HCT116 (cell line): ENCODE measurements around the gene OGFOD2. TPM values are rescaled to one million over a fixed set of nuclear protein-coding genes. Genes with fewer than 3 reads are reported as not detected.

Source experiments
- ATAC-seq: fragments of 200-7000 bp; cut with Tn5 transposase; 2 replicates; pipeline ENCODE4 v1.9.1; 2020; ENCODE audit warnings: mild to moderate bottlenecking, moderate library complexity
- BruUV-seq: library from RNA; stranded (reverse); fragments of 400-500 nt; replicated peaks from 2 replicates; lab custom pipeline; 2021; lab: Mats Ljungman, UMichigan
- CTCF ChIA-PET: fragments of 300-600 bp; sonication (Branson Sonifier 250); formaldehyde crosslinking; loops from one replicate; lab custom pipeline; 2021; ENCODE audit warnings: antibody characterized with exemption; lab: Charles Lee
- POLR2A ChIA-PET: fragments of 300-600, 350-600 bp; sonication (Branson Sonifier 250); formaldehyde crosslinking; loops from one replicate; lab custom pipeline; 2021; ENCODE audit warnings: antibody characterized with exemption; lab: Charles Lee
- RAD21 ChIA-PET, 2 experiments: fragments of 300-600 bp; sonication (Branson Sonifier 250); formaldehyde crosslinking; loops; one replicate each; lab custom pipeline; 2023; ENCODE audit warnings: low total read pairs in 2 of 2; ENCODE audit not compliant: uncharacterized antibody in 2 of 2, unreplicated experiment in 2 of 2, low non-redundant PET in 1 of 2; lab: Charles Lee
- DNase-seq: peaks from one replicate; pipeline ENCODE4 v3.0.0-alpha.2; 2010; ENCODE audit warnings: low read depth, low spot score
- H2AFZ ChIP-seq: fragments of 200-600 bp; shearing (Covaris generic), sonication (generic); 2 replicates; pipeline ENCODE4 v1.6.1; 2017; ENCODE audit warnings: low read depth, mixed run types, mixed read lengths, antibody characterized with exemption, low read length; ENCODE audit not compliant: poor library complexity, severe bottlenecking
- H3K27ac ChIP-seq: 2 replicates; pipeline ENCODE4 v1.5.1; 2012; ENCODE audit warnings: low read depth, low read length
- H3K27me3 ChIP-seq: fragments of 200-600 bp; sonication (generic); 2 replicates; pipeline ENCODE4 v1.6.1; 2016; ENCODE audit warnings: mixed run types, low read length, mixed read lengths; ENCODE audit not compliant: insufficient read depth
- H3K36me3 ChIP-seq, 2 experiments: fragments of 200-500 bp in 1 of 2; fragments of 200-600 bp in 1 of 2; sonication (Bioruptor generic) in 1 of 2; sonication (generic) in 1 of 2; 2 replicates each; pipeline versions ENCODE4 v1.5.1 to v1.6.1; 2014 to 2016; ENCODE audit warnings: low read length in 2 of 2, inconsistent platforms in 1 of 2, mixed read lengths in 1 of 2, mixed run types in 1 of 2; ENCODE audit not compliant: insufficient read depth in 2 of 2, control insufficient read depth in 1 of 2
- H3K4me1 ChIP-seq, 2 experiments: fragments of 200-600 bp in 1 of 2; sonication (generic) in 1 of 2; 2 replicates each; pipeline versions ENCODE4 v1.5.1 to v1.6.1; 2012 to 2017; ENCODE audit warnings: low read length in 2 of 2, inconsistent platforms in 1 of 2, mild to moderate bottlenecking in 1 of 2, mixed read lengths in 1 of 2, mixed run types in 1 of 2, moderate library complexity in 1 of 2; ENCODE audit not compliant: insufficient read depth in 2 of 2, control insufficient read depth in 1 of 2
- H3K4me2 ChIP-seq: fragments of 200-600 bp; sonication (generic); 2 replicates; pipeline ENCODE4 v1.6.1; 2017; ENCODE audit warnings: mixed run types, low read length, mixed read lengths
- H3K4me3 ChIP-seq, 2 experiments: fragments of 200-600 bp in 1 of 2; sonication (generic) in 1 of 2; replicated peaks in 1 of 2; 2 replicates each; pipeline ENCODE4 v1.5.1; 2011 to 2016; ENCODE audit warnings: low read length in 2 of 2, control low read depth in 1 of 2, low read depth in 1 of 2, mild to moderate bottlenecking in 1 of 2, mixed read lengths in 1 of 2, mixed run types in 1 of 2
- H3K79me2 ChIP-seq: fragments of 200-600 bp; sonication (generic); 2 replicates; pipeline ENCODE4 v1.6.1; 2017; ENCODE audit warnings: mild to moderate bottlenecking, mixed run types, low read length, moderate library complexity, mixed read lengths; ENCODE audit not compliant: insufficient read depth
- H3K9ac ChIP-seq: fragments of 200-600 bp; sonication (generic); 2 replicates; pipeline ENCODE4 v1.6.1; 2016; ENCODE audit warnings: low read length, mixed read lengths
- H3K9me2 ChIP-seq: fragments of 200-600 bp; sonication (generic), shearing (Covaris generic); 2 replicates; pipeline ENCODE4 v1.6.1; 2017; ENCODE audit warnings: mixed run types, mild to moderate bottlenecking, moderate library complexity; ENCODE audit not compliant: insufficient read depth
- H3K9me3 ChIP-seq, 2 experiments: fragments of 200-500 bp in 1 of 2; fragments of 200-600 bp in 1 of 2; sonication (Bioruptor generic) in 1 of 2; sonication (generic) in 1 of 2; 2 replicates each; pipeline ENCODE4 v1.6.1; 2014 to 2017; ENCODE audit warnings: low read length in 2 of 2, mixed read lengths in 2 of 2, inconsistent platforms in 1 of 2, low read depth in 1 of 2, mild to moderate bottlenecking in 1 of 2, mixed run types in 1 of 2, moderate library complexity in 1 of 2; ENCODE audit not compliant: control insufficient read depth in 1 of 2, insufficient read depth in 1 of 2
- H4K20me1 ChIP-seq: fragments of 200-600 bp; sonication (generic), shearing (Covaris generic); 2 replicates; pipeline ENCODE4 v1.6.1; 2017; ENCODE audit warnings: mixed run types, mild to moderate bottlenecking, moderate library complexity; ENCODE audit not compliant: insufficient read depth
- CEBPB ChIP-seq: IDR thresholded peaks from 2 replicates; pipeline ENCODE4 v1.6.1; 2012; ENCODE audit warnings: low read depth
- EGR1 ChIP-seq: IDR thresholded peaks from 2 replicates; pipeline ENCODE4 v1.6.1; 2012; ENCODE audit warnings: low read depth
- ELF1 ChIP-seq: IDR thresholded peaks from 2 replicates; pipeline ENCODE4 v1.6.1; 2012; ENCODE audit warnings: low read depth, borderline replicate concordance
- EZH2 ChIP-seq: fragments of 200-600 bp; sonication (generic); IDR thresholded peaks from 2 replicates; pipeline ENCODE4 v1.6.1; 2017; ENCODE audit warnings: antibody characterized with exemption, mixed run types
- POLR2AphosphoS5 ChIP-seq: IDR thresholded peaks from 2 replicates; pipeline ENCODE4 v1.6.1; 2011; ENCODE audit warnings: mild to moderate bottlenecking, low read depth, low read length, moderate library complexity
- SIN3A ChIP-seq: IDR thresholded peaks from 2 replicates; pipeline ENCODE4 v1.6.1; 2012; ENCODE audit warnings: low read depth
- ZFX ChIP-seq: fragments of 450-650 bp; IDR thresholded peaks from 2 replicates; pipeline ENCODE4 v1.6.1; 2017
- intact Hi-C: fragments of 100-400 bp; cut with micrococcal nuclease; formaldehyde crosslinking; loops from 2 replicates; pipeline ENCODE4 v1.10.0; 2022
- total RNA-seq: library from RNA; stranded (reverse); gene quantifications from one replicate; pipeline ENCODE4 v1.2.1, GENCODE V29; 2021; ENCODE audit not compliant: unreplicated experiment
- TF ChIP-seq, protein P1 (sequence below): IDR thresholded peaks from 2 replicates; pipeline ENCODE4 v1.6.1; 2011; ENCODE audit warnings: mild to moderate bottlenecking, low read length, moderate library complexity; ENCODE audit not compliant: insufficient replicate concordance; ENCODE audit errors: extremely low read depth
- TF ChIP-seq, protein P2 (sequence below), 3 experiments: fragments of 200-600 bp in 1 of 3; sonication (generic) in 1 of 3; IDR thresholded peaks in 2 of 3; conservative IDR thresholded peaks in 1 of 3; 2 replicates each; pipeline ENCODE4 v1.5.1; 2012 to 2017; ENCODE audit warnings: low read depth in 2 of 3, low read length in 2 of 3, antibody characterized with exemption in 1 of 3, borderline replicate concordance in 1 of 3, control low read depth in 1 of 3, mild to moderate bottlenecking in 1 of 3, mixed read lengths in 1 of 3, mixed run types in 1 of 3, moderate library complexity in 1 of 3; ENCODE audit not compliant: insufficient read depth in 1 of 3
- TF ChIP-seq, protein P3 (sequence below): IDR thresholded peaks from 2 replicates; pipeline ENCODE4 v1.6.1; 2012

The OGFOD2 gene
- total RNA-seq, 1 experiment from 2014 or later: 29.5 TPM

DNA sequence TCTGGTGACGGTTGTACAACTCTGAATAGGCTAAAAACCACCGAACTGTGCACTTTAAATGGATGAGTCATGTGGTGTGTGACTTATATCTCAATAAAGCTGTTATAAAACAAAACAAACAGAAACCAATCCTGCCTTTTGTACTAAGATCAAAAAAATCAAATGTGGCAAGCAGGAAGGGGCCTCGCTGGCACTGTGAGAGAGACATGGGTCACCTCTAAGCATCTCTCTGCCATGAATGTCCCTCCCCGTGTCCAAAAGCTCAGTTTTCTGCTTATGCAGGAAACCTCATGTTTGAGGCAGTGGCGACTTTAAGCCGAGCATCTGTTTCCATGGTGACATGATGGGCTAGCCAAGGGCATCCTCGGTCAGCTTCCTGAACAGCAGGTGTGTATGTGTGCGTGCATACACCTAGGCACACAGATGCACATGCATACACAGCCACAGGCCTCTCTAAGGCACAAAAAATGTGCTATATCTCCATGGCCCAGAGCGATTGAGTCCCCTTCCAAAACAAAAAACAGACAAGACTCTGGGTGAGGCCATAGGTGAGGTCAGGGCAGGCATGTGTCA lies 49.9 kb downstream of the OGFOD2 start:
- no peak for ATAC-seq
- Histone ChIP-seq H3K9me3 (no peaks in the 10 kb centered on the region), H3K36me3 (no peaks in the 10 kb centered on the region), H3K9ac (no peak overlapping the region), H2AFZ (no peak overlapping the region), H3K27me3 (no peaks in the 10 kb centered on the region), H3K4me2 (no peak overlapping the region), H3K4me3 (no peak overlapping the region), H4K20me1 (no peaks in the 10 kb centered on the region), H3K4me1 (no peaks in the 10 kb centered on the region), H3K9me2 (no peaks in the 10 kb centered on the region), H3K27ac (no peak overlapping the region), H3K79me2 (no peaks in the 10 kb centered on the region)
- CTCF ChIA-PET: no interaction called here
- no peak for TF ChIP-seq ELF1
- no TSS peak for BruUV-seq
- POLR2A ChIA-PET: no interaction called here
- DNase-seq: no peak
- intact Hi-C loops: no loop called here
- RAD21 ChIA-PET: no interaction called here

DNA sequence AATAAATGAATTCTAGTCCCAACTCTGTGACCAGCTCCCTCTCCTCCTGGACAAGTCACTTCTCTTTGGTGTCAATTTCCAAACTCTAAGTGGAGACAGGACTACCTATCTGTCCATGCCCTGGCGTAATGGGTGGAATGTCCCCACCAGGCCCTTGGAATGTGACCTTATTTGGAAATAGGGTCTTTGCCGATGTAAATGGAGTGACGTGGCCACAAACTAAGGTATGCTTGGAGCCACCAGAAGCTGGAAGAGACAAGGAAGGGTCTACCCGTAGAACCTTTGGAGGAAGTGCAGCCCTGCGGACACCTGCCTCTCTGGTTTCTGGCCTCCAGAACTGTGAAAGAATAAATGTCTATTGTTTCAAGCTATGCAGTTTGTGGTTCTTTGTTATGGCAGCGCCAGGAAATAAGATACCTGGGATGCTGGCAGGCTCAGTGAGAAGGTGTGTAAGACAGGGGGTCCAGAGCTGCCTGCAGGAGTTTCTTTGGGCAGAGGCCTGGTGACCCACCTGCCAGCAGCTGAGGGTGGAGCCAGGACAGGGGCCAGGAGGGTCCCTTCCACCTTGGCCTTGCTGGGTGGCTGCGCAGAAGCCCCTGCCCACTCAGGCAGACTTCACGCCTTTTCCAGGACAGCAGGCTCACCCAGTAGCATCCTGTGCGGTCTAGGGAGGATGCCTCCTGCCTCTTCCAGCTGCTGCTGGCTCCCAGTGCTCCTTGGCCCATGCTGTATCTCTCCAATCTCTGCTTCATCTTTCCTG lies 51.2 kb downstream of the OGFOD2 start:
- intact Hi-C loops: no loop called here
- RAD21 ChIA-PET: no interaction called here
- DNase-seq: no peak
- Histone ChIP-seq H3K9ac (no peak overlapping the region), H3K27ac (no peak overlapping the region), H3K79me2 (no peaks in the 10 kb centered on the region), H3K4me2 (no peak overlapping the region), H4K20me1 (no peaks in the 10 kb centered on the region), H3K9me3 (no peaks in the 10 kb centered on the region), H3K27me3 (no peaks in the 10 kb centered on the region), H2AFZ (no peak overlapping the region), H3K4me1 (no peaks in the 10 kb centered on the region), H3K36me3 (no peaks in the 10 kb centered on the region), H3K4me3 (no peak overlapping the region), H3K9me2 (no peaks in the 10 kb centered on the region)
- ATAC-seq: no peak
- POLR2A ChIA-PET: no interaction called here
- no TSS peak for BruUV-seq
- CTCF ChIA-PET: no interaction called here
- TF ChIP-seq EGR1 (no peak), SIN3A (no peak), EZH2 (no peak), POLR2AphosphoS5 (no peak), ZFX (no peak), CEBPB (no peak)
- TF ChIP-seq, protein P1, sequence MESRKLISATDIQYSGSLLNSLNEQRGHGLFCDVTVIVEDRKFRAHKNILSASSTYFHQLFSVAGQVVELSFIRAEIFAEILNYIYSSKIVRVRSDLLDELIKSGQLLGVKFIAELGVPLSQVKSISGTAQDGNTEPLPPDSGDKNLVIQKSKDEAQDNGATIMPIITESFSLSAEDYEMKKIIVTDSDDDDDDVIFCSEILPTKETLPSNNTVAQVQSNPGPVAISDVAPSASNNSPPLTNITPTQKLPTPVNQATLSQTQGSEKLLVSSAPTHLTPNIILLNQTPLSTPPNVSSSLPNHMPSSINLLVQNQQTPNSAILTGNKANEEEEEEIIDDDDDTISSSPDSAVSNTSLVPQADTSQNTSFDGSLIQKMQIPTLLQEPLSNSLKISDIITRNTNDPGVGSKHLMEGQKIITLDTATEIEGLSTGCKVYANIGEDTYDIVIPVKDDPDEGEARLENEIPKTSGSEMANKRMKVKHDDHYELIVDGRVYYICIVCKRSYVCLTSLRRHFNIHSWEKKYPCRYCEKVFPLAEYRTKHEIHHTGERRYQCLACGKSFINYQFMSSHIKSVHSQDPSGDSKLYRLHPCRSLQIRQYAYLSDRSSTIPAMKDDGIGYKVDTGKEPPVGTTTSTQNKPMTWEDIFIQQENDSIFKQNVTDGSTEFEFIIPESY: no peak
- TF ChIP-seq, protein P2, sequence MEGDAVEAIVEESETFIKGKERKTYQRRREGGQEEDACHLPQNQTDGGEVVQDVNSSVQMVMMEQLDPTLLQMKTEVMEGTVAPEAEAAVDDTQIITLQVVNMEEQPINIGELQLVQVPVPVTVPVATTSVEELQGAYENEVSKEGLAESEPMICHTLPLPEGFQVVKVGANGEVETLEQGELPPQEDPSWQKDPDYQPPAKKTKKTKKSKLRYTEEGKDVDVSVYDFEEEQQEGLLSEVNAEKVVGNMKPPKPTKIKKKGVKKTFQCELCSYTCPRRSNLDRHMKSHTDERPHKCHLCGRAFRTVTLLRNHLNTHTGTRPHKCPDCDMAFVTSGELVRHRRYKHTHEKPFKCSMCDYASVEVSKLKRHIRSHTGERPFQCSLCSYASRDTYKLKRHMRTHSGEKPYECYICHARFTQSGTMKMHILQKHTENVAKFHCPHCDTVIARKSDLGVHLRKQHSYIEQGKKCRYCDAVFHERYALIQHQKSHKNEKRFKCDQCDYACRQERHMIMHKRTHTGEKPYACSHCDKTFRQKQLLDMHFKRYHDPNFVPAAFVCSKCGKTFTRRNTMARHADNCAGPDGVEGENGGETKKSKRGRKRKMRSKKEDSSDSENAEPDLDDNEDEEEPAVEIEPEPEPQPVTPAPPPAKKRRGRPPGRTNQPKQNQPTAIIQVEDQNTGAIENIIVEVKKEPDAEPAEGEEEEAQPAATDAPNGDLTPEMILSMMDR (IDR thresholded peaks at IDR 0.05 in 2 of 3, conservative IDR thresholded peaks at IDR 0.05 in 1 of 3; ENCODE audit: borderline replicate concordance in 1 of 3, insufficient read depth in 1 of 3, low read depth in 2 of 3, low read length in 2 of 3): no peak
- TF ChIP-seq, protein P3, sequence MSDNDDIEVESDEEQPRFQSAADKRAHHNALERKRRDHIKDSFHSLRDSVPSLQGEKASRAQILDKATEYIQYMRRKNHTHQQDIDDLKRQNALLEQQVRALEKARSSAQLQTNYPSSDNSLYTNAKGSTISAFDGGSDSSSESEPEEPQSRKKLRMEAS: no peak
